ENCODE data around the gene MINDY4.

The MINDY4 gene

GRCh38 chr7:30780941-30781340 lies 9.7 kb downstream of the MINDY4 start:
- no peak for TF ChIP-seq CEBPB (IDR thresholded peaks at IDR 0.05)
- TF ChIP-seq TAF1 (IDR thresholded peaks at IDR 0.05; ENCODE audit: low read depth), result no peak
- no peak for TF ChIP-seq YY1 (IDR thresholded peaks at IDR 0.05; ENCODE audit: low read depth)
- TF ChIP-seq TCF12 (IDR thresholded peaks at IDR 0.05; ENCODE audit: low read depth), result no peak
- TF ChIP-seq RAD21 (IDR thresholded peaks at IDR 0.05; ENCODE audit: low read depth), result no peak

GRCh38 chr7:30782690-30783089 lies 11.5 kb downstream of the MINDY4 start:
- TF ChIP-seq USF1 (IDR thresholded peaks at IDR 0.05) (no peak), CREB1 (IDR thresholded peaks at IDR 0.05; ENCODE audit: low read depth) (no peak), EP300 (IDR thresholded peaks at IDR 0.05; ENCODE audit: borderline replicate concordance) (no peak), YY1 (IDR thresholded peaks at IDR 0.05; ENCODE audit: low read depth) (no peak), RAD21 (IDR thresholded peaks at IDR 0.05; ENCODE audit: low read depth) (no peak), FOXM1 (IDR thresholded peaks at IDR 0.05; ENCODE audit: borderline replicate concordance, low read depth) (no peak), EGR1 (IDR thresholded peaks at IDR 0.05) (no peak), CEBPB (IDR thresholded peaks at IDR 0.05) (no peak), TEAD4 (IDR thresholded peaks at IDR 0.05) (no peak), TAF1 (IDR thresholded peaks at IDR 0.05; ENCODE audit: low read depth) (no peak), TCF12 (IDR thresholded peaks at IDR 0.05; ENCODE audit: low read depth) (no peak), REST (IDR thresholded peaks at IDR 0.05; ENCODE audit: low read depth) (no peak), NFIC (IDR thresholded peaks at IDR 0.05) (no peak)
- TF ChIP-seq, protein P1, sequence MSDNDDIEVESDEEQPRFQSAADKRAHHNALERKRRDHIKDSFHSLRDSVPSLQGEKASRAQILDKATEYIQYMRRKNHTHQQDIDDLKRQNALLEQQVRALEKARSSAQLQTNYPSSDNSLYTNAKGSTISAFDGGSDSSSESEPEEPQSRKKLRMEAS (IDR thresholded peaks at IDR 0.05), result no peak

- TF ChIP-seq RAD21 (IDR thresholded peaks at IDR 0.05; ENCODE audit: low read depth), result no peak
- TF ChIP-seq CEBPB (IDR thresholded peaks at IDR 0.05), result no peak
- no peak for TF ChIP-seq TCF12 (IDR thresholded peaks at IDR 0.05; ENCODE audit: low read depth)
- TF ChIP-seq USF1 (IDR thresholded peaks at IDR 0.05), result no peak
- TF ChIP-seq REST (IDR thresholded peaks at IDR 0.05; ENCODE audit: low read depth), result no peak
- TF ChIP-seq EP300 (IDR thresholded peaks at IDR 0.05; ENCODE audit: borderline replicate concordance), result no peak
- TF ChIP-seq FOXM1 (IDR thresholded peaks at IDR 0.05; ENCODE audit: borderline replicate concordance, low read depth), result no peak
- no peak for TF ChIP-seq EGR1 (IDR thresholded peaks at IDR 0.05)
- no peak for TF ChIP-seq YY1 (IDR thresholded peaks at IDR 0.05; ENCODE audit: low read depth)
- no peak for TF ChIP-seq CREB1 (IDR thresholded peaks at IDR 0.05; ENCODE audit: low read depth)
These were observed 14.6 kb downstream of the MINDY4 start for GRCh38 chr7:30785786-30786185.

GRCh38 chr7:30787486-30787885 lies 16.3 kb downstream of the MINDY4 start:
- TF ChIP-seq REST (IDR thresholded peaks at IDR 0.05; ENCODE audit: low read depth) (no peak), CREB1 (IDR thresholded peaks at IDR 0.05; ENCODE audit: low read depth) (no peak), TEAD4 (IDR thresholded peaks at IDR 0.05) (no peak), RAD21 (IDR thresholded peaks at IDR 0.05; ENCODE audit: low read depth) (no peak)

DNA sequence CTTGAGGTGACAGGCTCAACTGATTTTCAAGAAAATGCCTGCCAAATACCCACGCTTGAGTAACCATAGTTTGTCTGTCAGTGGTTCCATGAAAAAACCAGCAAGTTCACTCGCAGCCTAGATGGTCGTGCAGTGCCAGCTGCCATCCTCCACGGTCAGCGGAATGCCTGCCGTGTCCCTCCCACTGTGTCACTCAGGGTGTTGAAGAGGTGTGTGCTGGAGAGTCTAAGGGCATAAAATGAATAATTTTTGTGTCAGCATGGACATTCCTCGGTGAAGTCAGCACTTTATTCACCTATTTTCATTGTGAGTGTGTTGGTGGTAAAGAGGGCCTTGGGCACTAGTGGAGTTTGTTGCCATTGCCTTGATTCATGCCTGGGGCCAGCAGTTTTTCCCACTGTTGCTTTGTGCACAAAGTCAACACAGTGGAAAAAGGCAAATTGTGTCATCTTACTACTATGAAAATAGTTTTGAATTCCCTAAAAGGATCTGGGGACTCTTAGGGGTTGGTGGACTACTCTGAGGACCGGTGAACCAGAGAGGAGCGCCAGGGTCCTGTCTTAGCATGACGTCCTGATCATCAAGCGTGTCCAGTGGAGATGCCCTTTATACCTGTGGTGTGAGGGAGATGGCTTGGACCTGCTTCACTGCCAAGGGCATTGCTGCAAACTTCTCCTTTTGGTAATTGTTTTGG lies 17.6 kb downstream of the MINDY4 start:
- no peak for TF ChIP-seq USF1 (IDR thresholded peaks at IDR 0.05)
- TF ChIP-seq TCF12 (IDR thresholded peaks at IDR 0.05; ENCODE audit: low read depth), result no peak
- no peak for TF ChIP-seq NFIC (IDR thresholded peaks at IDR 0.05)
- TF ChIP-seq, protein P1 (IDR thresholded peaks at IDR 0.05), result no peak
